H9 (cell line): Measurements from ENCODE around the gene NBL1. TPM values are rescaled to one million over a fixed set of nuclear protein-coding genes. Genes with fewer than 3 reads are reported as not detected.

Source experiments
- DNase-seq: peaks from one replicate; pipeline ENCODE4 v3.0.0-alpha.2; 2017
- H2AFZ ChIP-seq: one replicate; pipeline ENCODE4 v1.6.1; 2013; ENCODE audit warnings: mild to moderate bottlenecking, low read length, control low read depth, moderate library complexity
- H2AK5ac ChIP-seq: 2 replicates; pipeline ENCODE4 v1.6.1; 2013; ENCODE audit warnings: low read length, control low read depth, mixed read lengths; ENCODE audit not compliant: insufficient read length
- H2BK120ac ChIP-seq: one replicate; pipeline ENCODE4 v1.6.1; 2013; ENCODE audit warnings: low read depth, mild to moderate bottlenecking, low read length, control low read depth, inconsistent platforms; ENCODE audit not compliant: poor library complexity, severe bottlenecking
- H2BK12ac ChIP-seq: 2 replicates; pipeline ENCODE4 v1.6.1; 2013; ENCODE audit warnings: low read length, control low read depth, mixed read lengths, low read depth; ENCODE audit not compliant: insufficient read length
- H2BK15ac ChIP-seq: 2 replicates; pipeline ENCODE4 v1.6.1; 2013; ENCODE audit warnings: low read depth, low read length, control low read depth
- H2BK20ac ChIP-seq: one replicate; pipeline ENCODE4 v1.6.1; 2013; ENCODE audit warnings: low read depth, mild to moderate bottlenecking, low read length, control low read depth, inconsistent platforms; ENCODE audit not compliant: poor library complexity, severe bottlenecking
- H2BK5ac ChIP-seq: 2 replicates; pipeline ENCODE4 v1.6.1; 2013; ENCODE audit warnings: low read length, control low read depth, mixed read lengths; ENCODE audit not compliant: insufficient read length
- H3K14ac ChIP-seq: 2 replicates; pipeline ENCODE4 v1.6.1; 2013; ENCODE audit warnings: low read length, control low read depth; ENCODE audit not compliant: insufficient read depth
- H3K18ac ChIP-seq: 2 replicates; pipeline ENCODE4 v1.6.1; 2013; ENCODE audit warnings: low read depth, mild to moderate bottlenecking, mixed read lengths, low read length, control low read depth; ENCODE audit not compliant: insufficient read length
- H3K23ac ChIP-seq: 2 replicates; pipeline ENCODE4 v1.6.1; 2013; ENCODE audit warnings: low read length, control low read depth, mixed read lengths, low read depth; ENCODE audit not compliant: insufficient read length
- H3K23me2 ChIP-seq: 2 replicates; pipeline ENCODE4 v1.6.1; 2013; ENCODE audit warnings: low read depth, mild to moderate bottlenecking, mixed read lengths, low read length, control low read depth; ENCODE audit not compliant: insufficient read length, poor library complexity, severe bottlenecking
- H3K27ac ChIP-seq: 2 replicates; pipeline ENCODE4 v1.5.1; 2013; ENCODE audit warnings: low read length, control low read depth, mixed read lengths, low read depth; ENCODE audit not compliant: insufficient read length
- H3K27me3 ChIP-seq: 2 replicates; pipeline ENCODE4 v1.6.1; 2013; ENCODE audit warnings: low read length, control low read depth, inconsistent platforms; ENCODE audit not compliant: insufficient read depth
- H3K4ac ChIP-seq: 2 replicates; pipeline ENCODE4 v1.6.1; 2013; ENCODE audit warnings: low read depth, mild to moderate bottlenecking, control low read depth, inconsistent platforms, low read length, moderate library complexity
- H3K4me1 ChIP-seq: 2 replicates; pipeline ENCODE4 v1.6.1; 2013; ENCODE audit warnings: low read length, control low read depth, inconsistent platforms; ENCODE audit not compliant: insufficient read depth
- H3K4me2 ChIP-seq: 2 replicates; pipeline ENCODE4 v1.6.1; 2013; ENCODE audit warnings: low read length, control low read depth, mixed read lengths; ENCODE audit not compliant: insufficient read length, insufficient read depth
- H3K56ac ChIP-seq: 2 replicates; pipeline ENCODE4 v1.6.1; 2013; ENCODE audit warnings: low read depth, mild to moderate bottlenecking, mixed read lengths, low read length, control low read depth; ENCODE audit not compliant: insufficient read length
- H3K79me1 ChIP-seq: 2 replicates; pipeline ENCODE4 v1.6.1; 2013; ENCODE audit warnings: low read depth, mild to moderate bottlenecking, moderate library complexity, low read length, control low read depth, inconsistent platforms; ENCODE audit not compliant: insufficient read depth, poor library complexity, severe bottlenecking
- H3K79me2 ChIP-seq: 2 replicates; pipeline ENCODE4 v1.6.1; 2013; ENCODE audit warnings: low read length, control low read depth, inconsistent platforms; ENCODE audit not compliant: insufficient read depth
- H3K9ac ChIP-seq: 2 replicates; pipeline ENCODE4 v1.6.1; 2013; ENCODE audit warnings: low read length, control low read depth, mixed read lengths; ENCODE audit not compliant: insufficient read length; ENCODE audit errors: extremely low read depth
- H3K9me3 ChIP-seq: one replicate; pipeline ENCODE4 v1.6.1; 2013; ENCODE audit warnings: low read depth, low read length, inconsistent platforms; ENCODE audit not compliant: control insufficient read depth
- H3T11ph ChIP-seq: one replicate; pipeline ENCODE4 v1.6.1; 2013; ENCODE audit warnings: mild to moderate bottlenecking, low read length, control low read depth, inconsistent platforms
- H4K20me1 ChIP-seq: one replicate; pipeline ENCODE4 v1.6.1; 2013; ENCODE audit not compliant: control insufficient read depth, insufficient read length, insufficient read depth
- H4K5ac ChIP-seq: 2 replicates; pipeline ENCODE4 v1.6.1; 2013; ENCODE audit warnings: low read depth, mild to moderate bottlenecking, mixed read lengths, low read length, control low read depth; ENCODE audit not compliant: insufficient read length
- H4K8ac ChIP-seq: replicated peaks from 2 replicates; pipeline ENCODE4 v1.6.1; 2013; ENCODE audit warnings: low read length, control low read depth, mixed read lengths, low read depth; ENCODE audit not compliant: insufficient read length
- H4K91ac ChIP-seq: 2 replicates; pipeline ENCODE4 v1.6.1; 2013; ENCODE audit warnings: low read depth, mild to moderate bottlenecking, moderate library complexity, mixed read lengths, low read length, control low read depth; ENCODE audit not compliant: insufficient read length
- H3K27ac Mint-ChIP-seq, 3 experiments: 2 replicates in 2 of 3; 3 replicates in 1 of 3; pipeline ENCODE4 v1.8.0; 2020 to 2021; ENCODE audit warnings: mixed read lengths in 3 of 3, mild to moderate bottlenecking in 1 of 3, moderate library complexity in 1 of 3
- H3K27me3 Mint-ChIP-seq: 2 replicates; pipeline ENCODE4 v1.8.0; 2021; ENCODE audit warnings: low read depth, mild to moderate bottlenecking, moderate library complexity, mixed read lengths
- H3K36me3 Mint-ChIP-seq, 3 experiments: 2 replicates in 2 of 3; 3 replicates in 1 of 3; pipeline ENCODE4 v1.8.0; 2020 to 2021; ENCODE audit warnings: low read depth in 3 of 3, mixed read lengths in 3 of 3; ENCODE audit not compliant: insufficient read depth in 1 of 3
- H3K4me1 Mint-ChIP-seq, 2 experiments: 2 replicates each; pipeline ENCODE4 v1.8.0; 2020; ENCODE audit warnings: mixed read lengths in 2 of 2
- H3K4me3 Mint-ChIP-seq, 2 experiments: 2 replicates in 1 of 2; 3 replicates in 1 of 2; pipeline ENCODE4 v1.8.0; 2020 to 2021; ENCODE audit warnings: mild to moderate bottlenecking in 2 of 2, mixed read lengths in 2 of 2, moderate library complexity in 1 of 2
- H3K9me3 Mint-ChIP-seq, 2 experiments: 2 replicates in 1 of 2; 3 replicates in 1 of 2; pipeline ENCODE4 v1.8.0; 2020; ENCODE audit warnings: mild to moderate bottlenecking in 2 of 2, mixed read lengths in 2 of 2, moderate library complexity in 1 of 2
- CTCF ChIP-seq: fragments of 200-600 bp; sonication (generic); conservative IDR thresholded peaks from 3 replicates; pipeline ENCODE4 v1.8.0; 2021; ENCODE audit warnings: antibody characterized with exemption, mild to moderate bottlenecking
- WGBS: extraction: QIAGEN DNeasy Blood & Tissue Kit; methylation state at CpG from one replicate; pipeline ENCODE4 v1.1.7; 2013; ENCODE audit warnings: missing lambda C conversion rate, low lambda C conversion rate, mixed read lengths; ENCODE audit not compliant: insufficient read length; ENCODE audit errors: extremely low coverage; 5-methylcytosine and 5-hydroxymethylcytosine counted together
- total RNA-seq: library from RNA; stranded (reverse); gene quantifications from 2 replicates; pipeline ENCODE4 v1.2.1, GENCODE V29; 2021

The NBL1 gene
- total RNA-seq, 1 experiment from 2014 or later, result 6.4 TPM

- no peaks in the 10 kb centered on the region for H3K9me3 ChIP-seq
- no peak overlapping the region for H3K9ac ChIP-seq
- H3K36me3 Mint-ChIP-seq, result no peaks in the 10 kb centered on the region
- H3K23ac ChIP-seq, result no peak overlapping the region
- H2BK20ac ChIP-seq, result no peak overlapping the region
- H3K4me1 ChIP-seq, result no peaks in the 10 kb centered on the region
- no peak overlapping the region for H3T11ph ChIP-seq
- no peak overlapping the region for H2BK5ac ChIP-seq
- no peak for DNase-seq
- no peak overlapping the region for H2BK15ac ChIP-seq
- no peaks in the 10 kb centered on the region for H3K79me1 ChIP-seq
- H2BK12ac ChIP-seq, result no peak overlapping the region
- H3K27ac Mint-ChIP-seq, result peak overlapping the region in 1 of 3 experiments; percentile 98; a peak in 1 of 7 replicates
- H3K18ac ChIP-seq, result peak overlapping the region; percentile 16
- H3K4me1 Mint-ChIP-seq, result peaks cover 19 to 34% of the 10 kb centered on the region in 2 experiments
- no peak overlapping the region; a peak in 1 of 5 replicates for H3K4me3 Mint-ChIP-seq
- H3K14ac ChIP-seq, result no peak overlapping the region
- no peak overlapping the region for H3K27ac ChIP-seq
- no peaks in the 10 kb centered on the region for H3K9me3 Mint-ChIP-seq
- no peak overlapping the region for H2BK120ac ChIP-seq
- no peak overlapping the region for H4K5ac ChIP-seq
- H3K4ac ChIP-seq, result no peak overlapping the region; the same call in 1 of the 2 replicates
- H4K91ac ChIP-seq, result no peak overlapping the region
- no peak for TF ChIP-seq CTCF
- peaks cover 2% of the 10 kb centered on the region; the same call in 1 of the 2 replicates for H3K27me3 ChIP-seq
- no peak overlapping the region for H3K4me2 ChIP-seq
- peak overlapping the region; percentile 24 for H2AK5ac ChIP-seq
- no peak overlapping the region for H2AFZ ChIP-seq
- H4K8ac ChIP-seq, result no peak overlapping the region
- no peaks in the 10 kb centered on the region for H4K20me1 ChIP-seq
- no peak overlapping the region for H3K56ac ChIP-seq
- no peaks in the 10 kb centered on the region for H3K23me2 ChIP-seq
- H3K27me3 Mint-ChIP-seq, result 0 out of 2 replicates have a peak, but pooled peaks cover 2% of the 10 kb centered on the region
- no CpG with 5 or more reads among the region's 15 CpGs for WGBS
- H3K79me2 ChIP-seq, result no peaks in the 10 kb centered on the region
Measured at GRCh38 chr1:19654886-19655717, 11.0 kb downstream of the NBL1 start.
